ENCODE data around the gene NEDD1.

The NEDD1 gene

DNA sequence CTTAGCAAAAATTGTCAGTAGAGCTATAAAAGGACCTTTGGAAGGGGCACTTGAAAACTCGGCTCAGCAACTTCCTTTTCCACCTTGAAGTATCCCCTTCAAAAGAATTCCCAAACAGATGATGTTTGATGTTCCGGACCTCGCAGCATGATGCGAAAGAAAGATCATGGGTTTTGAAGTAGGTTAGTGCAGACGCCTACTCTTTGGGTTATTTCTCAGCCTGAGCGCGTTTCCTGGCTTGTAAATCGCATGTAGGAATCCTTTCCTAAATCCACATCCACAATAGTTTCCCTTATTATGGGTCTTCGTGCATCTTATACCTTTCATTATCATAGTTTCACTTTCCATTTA lies 584 bp upstream of the NEDD1 start:
- Histone ChIP-seq H3K36me3 (ENCODE audit: low read length) (peaks cover 4% of the 10 kb centered on the region; the same call in 1 of the 2 replicates), H3K27me3 (ENCODE audit: low read length) (no peaks in the 10 kb centered on the region), H3K9me3 (ENCODE audit: insufficient read depth, low read length) (no peaks in the 10 kb centered on the region), H3K4me2 (ENCODE audit: low read depth, low read length, poor library complexity, severe bottlenecking) (peak overlapping the region; percentile 92), H3K9ac (ENCODE audit: low read length) (peak overlapping the region; percentile 91), H3K27ac (ENCODE audit: low read depth, low read length) (no peak overlapping the region), H3K79me2 (ENCODE audit: insufficient read depth, low read length) (peaks cover 42% of the 10 kb centered on the region), H3K9me2 (replicated peaks; ENCODE audit: insufficient read depth, low read length) (no peaks in the 10 kb centered on the region), H4K20me1 (ENCODE audit: low read depth, low read length) (0 out of 2 replicates have a peak, but pooled peaks cover 4% of the 10 kb centered on the region), H2AFZ (ENCODE audit: low read depth, low read length, severe bottlenecking) (peak overlapping the region; percentile 93), H3F3A (ENCODE audit: insufficient read depth) (0 out of 2 replicates have a peak, but pooled peaks cover 2% of the 10 kb centered on the region), H3K4me3 (ENCODE audit: insufficient read depth, low read length, poor library complexity, severe bottlenecking) (peak overlapping the region; percentile 86)
- TF ChIP-seq, protein P1, sequence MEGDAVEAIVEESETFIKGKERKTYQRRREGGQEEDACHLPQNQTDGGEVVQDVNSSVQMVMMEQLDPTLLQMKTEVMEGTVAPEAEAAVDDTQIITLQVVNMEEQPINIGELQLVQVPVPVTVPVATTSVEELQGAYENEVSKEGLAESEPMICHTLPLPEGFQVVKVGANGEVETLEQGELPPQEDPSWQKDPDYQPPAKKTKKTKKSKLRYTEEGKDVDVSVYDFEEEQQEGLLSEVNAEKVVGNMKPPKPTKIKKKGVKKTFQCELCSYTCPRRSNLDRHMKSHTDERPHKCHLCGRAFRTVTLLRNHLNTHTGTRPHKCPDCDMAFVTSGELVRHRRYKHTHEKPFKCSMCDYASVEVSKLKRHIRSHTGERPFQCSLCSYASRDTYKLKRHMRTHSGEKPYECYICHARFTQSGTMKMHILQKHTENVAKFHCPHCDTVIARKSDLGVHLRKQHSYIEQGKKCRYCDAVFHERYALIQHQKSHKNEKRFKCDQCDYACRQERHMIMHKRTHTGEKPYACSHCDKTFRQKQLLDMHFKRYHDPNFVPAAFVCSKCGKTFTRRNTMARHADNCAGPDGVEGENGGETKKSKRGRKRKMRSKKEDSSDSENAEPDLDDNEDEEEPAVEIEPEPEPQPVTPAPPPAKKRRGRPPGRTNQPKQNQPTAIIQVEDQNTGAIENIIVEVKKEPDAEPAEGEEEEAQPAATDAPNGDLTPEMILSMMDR (IDR thresholded peaks at IDR 0.05; ENCODE audit: insufficient read depth, low read length, poor library complexity, severe bottlenecking) = no peak
- TF ChIP-seq EZH2phosphoT487 (conservative IDR thresholded peaks at IDR 0.05; ENCODE audit: low read length) = no peak

DNA sequence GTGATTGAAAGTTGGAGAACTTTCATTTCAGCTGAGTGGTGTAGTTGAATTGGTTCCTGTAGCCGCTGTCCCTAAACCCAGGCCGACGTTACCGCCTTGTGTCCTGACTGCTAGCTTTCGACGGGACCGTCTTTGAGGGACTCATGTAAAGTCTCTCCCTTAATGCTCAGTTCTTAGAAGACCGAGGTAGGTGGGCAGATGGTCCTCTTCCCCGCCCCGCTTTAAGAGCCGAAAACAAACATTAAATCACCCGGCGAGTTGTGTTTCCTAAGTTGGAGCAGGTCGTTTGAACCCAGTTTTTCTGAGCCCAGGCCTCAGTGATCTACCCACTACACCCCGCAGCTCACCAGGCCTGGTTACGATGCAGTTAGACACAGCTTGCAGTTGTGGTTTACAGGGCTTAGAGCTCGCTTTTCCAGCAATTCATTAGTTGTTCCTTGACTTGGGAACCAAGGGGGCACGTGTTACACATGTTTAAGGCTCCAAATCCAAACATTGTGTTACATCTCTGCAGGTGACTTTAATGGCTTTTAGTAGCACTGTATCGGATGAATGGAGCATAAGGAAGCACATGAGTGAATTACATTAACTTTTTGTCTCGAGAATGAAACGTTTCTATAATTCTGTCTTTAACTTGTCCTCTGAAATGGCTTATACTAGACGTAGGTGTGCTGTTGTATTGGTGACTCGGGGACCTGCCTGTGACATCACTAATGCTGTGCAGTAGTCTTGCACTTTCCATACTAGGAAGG lies 790 bp downstream of the NEDD1 start:
- peaks cover 4% of the 10 kb centered on the region; the same call in 1 of the 2 replicates for H3K36me3 ChIP-seq (ENCODE audit: low read length)
- peak overlapping the region; percentile 91 for H3K9ac ChIP-seq (ENCODE audit: low read length)
- no peaks in the 10 kb centered on the region for H3K27me3 ChIP-seq (ENCODE audit: low read length)
- H3K4me2 ChIP-seq (ENCODE audit: low read depth, low read length, poor library complexity, severe bottlenecking) = peak overlapping the region; percentile 92
- 0 out of 2 replicates have a peak, but pooled peaks cover 4% of the 10 kb centered on the region for H4K20me1 ChIP-seq (ENCODE audit: low read depth, low read length)
- H3K79me2 ChIP-seq (ENCODE audit: insufficient read depth, low read length) = peaks cover 51% of the 10 kb centered on the region
- H3K9me3 ChIP-seq (ENCODE audit: insufficient read depth, low read length) = no peaks in the 10 kb centered on the region
- peak overlapping the region; percentile 93 for H2AFZ ChIP-seq (ENCODE audit: low read depth, low read length, severe bottlenecking)
- H3K9me2 ChIP-seq (replicated peaks; ENCODE audit: insufficient read depth, low read length) = no peaks in the 10 kb centered on the region
- TF ChIP-seq, protein P1 (IDR thresholded peaks at IDR 0.05; ENCODE audit: insufficient read depth, low read length, poor library complexity, severe bottlenecking) = no peak
- no peak for TF ChIP-seq EZH2phosphoT487 (conservative IDR thresholded peaks at IDR 0.05; ENCODE audit: low read length)
- peak overlapping the region; percentile 86 for H3K4me3 ChIP-seq (ENCODE audit: insufficient read depth, low read length, poor library complexity, severe bottlenecking)
- H3F3A ChIP-seq (ENCODE audit: insufficient read depth) = 0 out of 2 replicates have a peak, but pooled peaks cover 2% of the 10 kb centered on the region
- H3K27ac ChIP-seq (ENCODE audit: low read depth, low read length) = peak overlapping the region; percentile 52

DNA sequence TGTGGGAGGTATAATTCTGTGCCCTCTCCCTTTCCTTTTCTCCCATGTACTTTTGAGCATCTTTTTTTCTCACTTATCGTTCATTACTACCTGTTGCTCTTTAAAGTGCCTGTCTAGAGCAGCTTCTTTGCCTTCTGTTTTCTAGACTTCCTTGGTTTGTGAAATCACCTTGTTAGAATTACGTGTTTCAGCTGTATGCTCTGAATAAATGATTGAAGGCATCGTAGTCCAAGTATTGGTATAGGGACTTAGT lies 1.3 kb downstream of the NEDD1 start:
- Histone ChIP-seq H2AFZ (ENCODE audit: low read depth, low read length, severe bottlenecking) (peak overlapping the region; percentile 93), H3K4me2 (ENCODE audit: low read depth, low read length, poor library complexity, severe bottlenecking) (peak overlapping the region; percentile 92), H3F3A (ENCODE audit: insufficient read depth) (0 out of 2 replicates have a peak, but pooled peaks cover 2% of the 10 kb centered on the region), H3K36me3 (ENCODE audit: low read length) (peaks cover 4% of the 10 kb centered on the region; the same call in 1 of the 2 replicates), H3K9me3 (ENCODE audit: insufficient read depth, low read length) (no peaks in the 10 kb centered on the region), H3K9ac (ENCODE audit: low read length) (peak overlapping the region; percentile 91), H3K79me2 (ENCODE audit: insufficient read depth, low read length) (peaks cover 55% of the 10 kb centered on the region), H3K9me2 (replicated peaks; ENCODE audit: insufficient read depth, low read length) (no peaks in the 10 kb centered on the region), H4K20me1 (ENCODE audit: low read depth, low read length) (0 out of 2 replicates have a peak, but pooled peaks cover 4% of the 10 kb centered on the region), H3K27me3 (ENCODE audit: low read length) (no peaks in the 10 kb centered on the region), H3K27ac (ENCODE audit: low read depth, low read length) (no peak overlapping the region), H3K4me3 (ENCODE audit: insufficient read depth, low read length, poor library complexity, severe bottlenecking) (peak overlapping the region; percentile 86)
- TF ChIP-seq EZH2phosphoT487 (conservative IDR thresholded peaks at IDR 0.05; ENCODE audit: low read length) = no peak
- TF ChIP-seq, protein P1 (IDR thresholded peaks at IDR 0.05; ENCODE audit: insufficient read depth, low read length, poor library complexity, severe bottlenecking) = no peak
